ENCODE results near the gene LURAP1L. TPM values are rescaled to one million over a fixed set of nuclear protein-coding genes. Genes with fewer than 3 reads are reported as not detected.

LURAP1L gene, protein sequence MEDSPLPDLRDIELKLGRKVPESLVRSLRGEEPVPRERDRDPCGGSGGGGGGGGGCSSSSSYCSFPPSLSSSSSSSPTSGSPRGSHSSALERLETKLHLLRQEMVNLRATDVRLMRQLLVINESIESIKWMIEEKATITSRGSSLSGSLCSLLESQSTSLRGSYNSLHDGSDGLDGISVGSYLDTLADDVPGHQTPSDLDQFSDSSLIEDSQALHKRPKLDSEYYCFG
- 10 to 100 TPM; 10.3 to 34.0 (median 16.9) TPM for total RNA-seq
- polyA plus RNA-seq: 1 to 10 TPM; 5.6 to 8.1 (median 5.8) TPM
- long read RNA-seq, donor 1, transcript LURAP1L-201 (2 exons, 1,753 nt): major isoform, 19 of 19 reads
- long read RNA-seq, donor 1, partial matches to known transcripts: 0 of 19 reads
- long read RNA-seq, donor 1, other reads (novel, unspliced or antisense): 0 of 19 reads
- long read RNA-seq, donor 2, transcript LURAP1L-201 (2 exons, 1,753 nt): major isoform, 20 of 20 reads
- long read RNA-seq, donor 2, partial matches to known transcripts: 0 of 20 reads
- long read RNA-seq, donor 2, other reads (novel, unspliced or antisense): 0 of 20 reads

DNA sequence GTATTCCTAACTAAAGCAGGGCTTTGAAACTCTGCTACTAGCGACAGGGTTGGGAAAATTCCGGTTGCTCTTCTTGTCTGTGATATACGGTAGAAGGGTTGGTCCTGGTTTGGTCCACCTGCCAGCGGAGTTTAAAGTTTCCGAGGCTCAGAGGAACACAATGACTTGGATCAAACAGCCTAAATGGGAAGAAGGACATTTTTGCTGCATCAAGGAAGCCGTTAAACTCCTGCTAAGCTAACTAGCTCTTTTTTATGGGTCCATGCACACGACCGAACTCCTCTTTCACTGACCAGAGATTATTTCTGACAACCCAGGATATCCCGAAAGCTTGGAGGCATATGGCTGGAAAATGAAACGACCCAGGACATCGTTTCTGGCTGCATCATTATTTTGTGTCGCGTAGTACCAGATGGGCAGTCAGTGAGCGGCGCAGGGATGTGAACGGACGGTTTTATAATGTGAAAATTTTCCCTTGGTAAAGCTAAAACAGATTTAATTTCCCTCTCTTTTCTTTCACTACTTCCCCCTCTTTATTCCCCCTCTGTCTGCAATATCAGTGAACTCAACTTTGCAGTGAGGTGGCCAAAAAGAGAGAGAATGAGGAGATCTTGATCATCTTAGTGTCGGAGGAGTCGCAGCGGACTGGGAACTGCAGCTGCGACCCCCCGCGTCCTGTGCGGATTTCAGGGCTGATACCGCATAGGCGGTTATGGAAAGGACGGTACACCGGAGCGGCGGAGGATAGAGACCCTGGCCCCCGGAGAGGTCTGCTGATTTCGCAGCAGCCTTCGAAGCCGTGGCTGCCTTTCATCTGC lies at the start of gene LURAP1L:
Gene LURAP1L, plus strand, starts transcription at position 160 of the 818 bp plus-strand sequence. CDS start 696 bp downstream, outside the sequence.
- intact Hi-C loops (cut with DNase I; ENCODE audit: low total_unique reads): no loop called here
- 1 to 13% (median 2%) methylated on average over 32 to 34 of the region's 34 CpGs for WGBS, 5 donors
- no peak for DNase-seq
- Histone ChIP-seq H3K4me1 (peaks cover 0 to 16% (median 3%) of the 10 kb centered on the region in 6 donors), H3K27ac (peak within 1 kb of the TSS; percentile 64 to 88 (median 82)), H3K27me3 (replicated peaks in 1 of 7) (peaks cover 0 to 27% (median 5%) of the 10 kb centered on the region in 7 donors), H3K4me3 (peak within 1 kb of the TSS; percentile 37 to 76 (median 56)), H3K36me3 (no peaks in the 10 kb centered on the region), H3K9me3 (no peaks in the 10 kb centered on the region)
- TF ChIP-seq POLR2AphosphoS5 (IDR thresholded peaks at IDR 0.05) (peak in 1 of 3 donors; percentile 64), POLR2A (IDR thresholded peaks at IDR 0.05) (no peak)
- TF ChIP-seq, protein P1, sequence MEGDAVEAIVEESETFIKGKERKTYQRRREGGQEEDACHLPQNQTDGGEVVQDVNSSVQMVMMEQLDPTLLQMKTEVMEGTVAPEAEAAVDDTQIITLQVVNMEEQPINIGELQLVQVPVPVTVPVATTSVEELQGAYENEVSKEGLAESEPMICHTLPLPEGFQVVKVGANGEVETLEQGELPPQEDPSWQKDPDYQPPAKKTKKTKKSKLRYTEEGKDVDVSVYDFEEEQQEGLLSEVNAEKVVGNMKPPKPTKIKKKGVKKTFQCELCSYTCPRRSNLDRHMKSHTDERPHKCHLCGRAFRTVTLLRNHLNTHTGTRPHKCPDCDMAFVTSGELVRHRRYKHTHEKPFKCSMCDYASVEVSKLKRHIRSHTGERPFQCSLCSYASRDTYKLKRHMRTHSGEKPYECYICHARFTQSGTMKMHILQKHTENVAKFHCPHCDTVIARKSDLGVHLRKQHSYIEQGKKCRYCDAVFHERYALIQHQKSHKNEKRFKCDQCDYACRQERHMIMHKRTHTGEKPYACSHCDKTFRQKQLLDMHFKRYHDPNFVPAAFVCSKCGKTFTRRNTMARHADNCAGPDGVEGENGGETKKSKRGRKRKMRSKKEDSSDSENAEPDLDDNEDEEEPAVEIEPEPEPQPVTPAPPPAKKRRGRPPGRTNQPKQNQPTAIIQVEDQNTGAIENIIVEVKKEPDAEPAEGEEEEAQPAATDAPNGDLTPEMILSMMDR (IDR thresholded peaks at IDR 0.05 in 8 of 11, conservative IDR thresholded peaks at IDR 0.05 in 3 of 11): no peak

DNA sequence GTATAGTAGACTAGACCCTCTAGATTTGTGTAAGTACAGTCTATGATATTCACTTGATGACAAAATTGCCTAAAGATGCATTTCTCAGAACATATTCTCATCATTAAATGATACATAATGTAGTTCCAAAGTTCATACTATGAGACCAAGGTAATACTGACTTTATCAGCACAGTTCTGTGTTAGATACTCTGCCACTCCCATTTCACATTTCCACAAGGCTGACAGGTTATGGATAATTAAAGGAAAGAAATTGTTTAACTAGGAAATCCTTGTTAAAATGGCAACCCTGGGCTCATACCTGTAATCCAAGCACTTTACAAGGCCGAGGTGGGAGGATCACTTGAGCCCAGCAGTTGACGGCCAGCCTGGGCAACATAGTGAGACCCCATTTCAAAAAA lies 48.0 kb upstream of the LURAP1L start:
- intact Hi-C loops (cut with DNase I; ENCODE audit: low total_unique reads): no loop called here
- TF ChIP-seq POLR2AphosphoS5 (IDR thresholded peaks at IDR 0.05) (no peak), POLR2A (IDR thresholded peaks at IDR 0.05) (no peak)
- TF ChIP-seq, protein P1 (IDR thresholded peaks at IDR 0.05 in 8 of 11, conservative IDR thresholded peaks at IDR 0.05 in 3 of 11): no peak
- peak overlapping the region in 2 of 8 donors; percentile 23 to 38 for H3K27ac ChIP-seq
- 86 to 93% (median 90%) methylated on average over 2 of the region's 2 CpGs for WGBS, 5 donors
- no peaks in the 10 kb centered on the region for H3K36me3 ChIP-seq
- no peaks in the 10 kb centered on the region for H3K4me1 ChIP-seq
- H3K4me3 ChIP-seq: no peak overlapping the region
- DNase-seq: no peak
- no peaks in the 10 kb centered on the region for H3K9me3 ChIP-seq
- H3K27me3 ChIP-seq (replicated peaks in 1 of 7): no peaks in the 10 kb centered on the region

DNA sequence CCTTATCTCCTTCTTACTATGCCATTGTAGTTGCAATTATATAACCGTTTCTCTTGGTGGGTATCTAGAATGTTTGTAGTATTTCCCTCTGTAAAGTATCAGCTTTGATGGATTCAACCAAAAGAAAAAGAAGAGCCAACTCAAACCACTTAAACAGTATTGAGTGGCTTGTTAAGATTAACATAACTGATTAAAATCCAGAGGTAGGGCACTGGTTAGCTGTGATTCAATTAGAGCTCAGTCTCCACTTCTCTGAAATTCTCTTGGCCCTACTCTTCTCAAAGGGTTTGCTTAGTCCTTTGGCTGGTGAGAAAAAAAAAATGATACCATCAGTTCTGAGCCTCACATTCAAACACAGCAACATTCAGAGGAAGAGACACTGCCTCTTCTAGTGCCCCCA lies 44.6 kb upstream of the LURAP1L start:
- WGBS, 5 donors: 76 to 87% (median 78%) methylated on average over 1 of the region's 1 CpG

More for the DNA sequence above, 44.6 kb upstream of the LURAP1L start:
- no peaks in the 10 kb centered on the region for H3K36me3 ChIP-seq
- no peak overlapping the region for H3K4me3 ChIP-seq
- DNase-seq: no peak
- intact Hi-C loops (cut with DNase I; ENCODE audit: low total_unique reads): no loop called here
- TF ChIP-seq POLR2AphosphoS5 (IDR thresholded peaks at IDR 0.05) (no peak), POLR2A (IDR thresholded peaks at IDR 0.05) (no peak)
- TF ChIP-seq, protein P1 (IDR thresholded peaks at IDR 0.05 in 8 of 11, conservative IDR thresholded peaks at IDR 0.05 in 3 of 11): no peak
- no peak overlapping the region for H3K27ac ChIP-seq
- H3K27me3 ChIP-seq (replicated peaks in 1 of 7): no peaks in the 10 kb centered on the region
- peaks cover 0 to 14% (median 2%) of the 10 kb centered on the region in 8 donors for H3K9me3 ChIP-seq
- no peaks in the 10 kb centered on the region for H3K4me1 ChIP-seq
